Measurements from ENCODE around the gene FBN3. TPM values are rescaled to one million over a fixed set of nuclear protein-coding genes. Genes with fewer than 3 reads are reported as not detected.

The FBN3 gene
- polyA plus RNA-seq, 1 of the 3 experiments (the other 2 are of a cell fraction), result not detected

DNA sequence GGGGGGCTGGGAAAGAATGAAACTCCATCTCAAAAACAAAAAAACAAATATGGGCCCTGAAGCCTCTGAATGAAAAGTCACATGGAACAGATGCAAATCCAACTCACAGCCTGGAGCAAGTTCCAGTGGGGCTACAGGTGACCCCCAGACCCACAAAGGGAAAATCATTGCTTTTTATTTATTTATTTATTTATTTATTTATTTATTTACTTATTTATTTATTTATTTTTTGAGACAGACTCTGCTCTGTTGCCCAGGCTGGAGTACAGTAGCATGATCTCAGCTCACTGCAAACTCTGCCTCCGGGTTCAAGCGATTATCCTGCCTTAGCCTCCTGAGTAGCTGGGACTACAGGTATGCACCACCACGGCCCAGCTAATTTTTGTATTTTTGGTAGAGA is 110.2 kb downstream of the FBN3 start:
- H3F3A ChIP-seq (replicated peaks; ENCODE audit: insufficient read depth), result no peaks in the 10 kb centered on the region
- DNase-seq, result no peak
- CTCF ChIA-PET, result interaction anchor here (0.6 to 1.3 kb wide), 2 partner anchors 37 to 156 kb away, joined by 3 to 4 read pairs; no protein-coding TSS in a partner anchor
- no peaks in the 10 kb centered on the region for H3K79me2 ChIP-seq (ENCODE audit: insufficient read depth)
- POLR2A ChIA-PET, result no interaction called here
- no peak for TF ChIP-seq MEF2A (IDR thresholded peaks at IDR 0.05; ENCODE audit: borderline replicate concordance, low read depth)
- TF ChIP-seq RXRA (IDR thresholded peaks at IDR 0.05; ENCODE audit: borderline replicate concordance, low read depth), result no peak
- no peak for TF ChIP-seq SMC3 (IDR thresholded peaks at IDR 0.05; ENCODE audit: low read depth, low read length)
- no peak for TF ChIP-seq CTCF (IDR thresholded peaks at IDR 0.05)
- TF ChIP-seq RAD21 (IDR thresholded peaks at IDR 0.05; ENCODE audit: low read length), result no peak
- no peak for TF ChIP-seq NRF1 (IDR thresholded peaks at IDR 0.05; ENCODE audit: low read depth, low read length)
- no peak for TF ChIP-seq FOXM1 (IDR thresholded peaks at IDR 0.05; ENCODE audit: low read depth)
- no peak for TF ChIP-seq YY1 (IDR thresholded peaks at IDR 0.05; ENCODE audit: low read depth)
- WGBS (ENCODE audit: low lambda C conversion rate), result 90% methylated on average over 3 of the region's 3 CpGs
- H3K4me3 ChIP-seq (ENCODE audit: low read depth in 2 of 2, low read length in 1 of 2), result no peak overlapping the region
- no peak overlapping the region for H3K27ac ChIP-seq (ENCODE audit: low read depth in 2 of 2, low read length in 1 of 2)
- no peak overlapping the region for H2AFZ ChIP-seq (ENCODE audit: low read depth)
- no peaks in the 10 kb centered on the region for H3K9me3 ChIP-seq
- no peaks in the 10 kb centered on the region for H3K4me1 ChIP-seq (ENCODE audit: control insufficient read depth in 1 of 2, insufficient read depth in 2 of 2, low read depth in 1 of 2, low read length in 1 of 2)
- H3K4me2 ChIP-seq, result no peak overlapping the region
- H4K20me1 ChIP-seq (ENCODE audit: insufficient read depth), result no peaks in the 10 kb centered on the region
- peaks cover 8% of the 10 kb centered on the region; the same call in 1 of the 2 replicates for H3K27me3 ChIP-seq (ENCODE audit: insufficient read depth)
- no peaks in the 10 kb centered on the region for H3K9me2 ChIP-seq
- no peak overlapping the region for H3K9ac ChIP-seq
- H3K36me3 ChIP-seq (replicated peaks in 1 of 2; ENCODE audit: control insufficient read depth in 1 of 2, insufficient read depth in 2 of 2, low read length in 1 of 2), result no peaks in the 10 kb centered on the region

DNA sequence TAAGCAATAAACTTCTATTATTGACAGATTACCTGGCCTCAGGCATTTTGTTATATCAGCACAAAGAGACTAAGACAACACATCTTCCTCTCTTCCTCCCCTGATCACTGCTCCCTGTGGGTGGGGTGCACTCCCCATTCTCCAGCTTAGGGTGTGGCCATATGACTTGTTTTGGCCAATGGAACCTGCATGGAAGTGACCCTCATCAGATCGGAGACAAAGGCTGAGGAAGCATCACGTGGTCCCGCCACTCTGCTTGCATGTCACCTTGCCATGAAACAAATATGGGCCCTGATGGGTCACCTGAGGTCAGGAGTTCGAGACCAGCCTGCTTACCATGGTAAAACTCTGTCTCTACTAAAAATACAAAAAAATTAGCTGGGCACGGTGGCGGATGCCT is 110.6 kb downstream of the FBN3 start:
- H4K20me1 ChIP-seq (ENCODE audit: insufficient read depth), result no peaks in the 10 kb centered on the region
- no peaks in the 10 kb centered on the region for H3K9me3 ChIP-seq
- no peak overlapping the region for H2AFZ ChIP-seq (ENCODE audit: low read depth)
- no peaks in the 10 kb centered on the region for H3K9me2 ChIP-seq
- H3K79me2 ChIP-seq (ENCODE audit: insufficient read depth), result no peaks in the 10 kb centered on the region
- no peaks in the 10 kb centered on the region for H3K4me1 ChIP-seq (ENCODE audit: control insufficient read depth in 1 of 2, insufficient read depth in 2 of 2, low read depth in 1 of 2, low read length in 1 of 2)
- CTCF ChIA-PET, result interaction anchor here (0.6 kb wide), 1 partner anchor 156 kb away, joined by 3 read pairs; no protein-coding TSS in a partner anchor
- no peak overlapping the region for H3K4me2 ChIP-seq
- no peak overlapping the region for H3K27ac ChIP-seq (ENCODE audit: low read depth in 2 of 2, low read length in 1 of 2)
- WGBS (ENCODE audit: low lambda C conversion rate), result 47% methylated on average over 6 of the region's 6 CpGs
- peaks cover 8% of the 10 kb centered on the region; the same call in 1 of the 2 replicates for H3K27me3 ChIP-seq (ENCODE audit: insufficient read depth)
- H3K4me3 ChIP-seq (ENCODE audit: low read depth in 2 of 2, low read length in 1 of 2), result no peak overlapping the region
- POLR2A ChIA-PET, result no interaction called here
- H3K9ac ChIP-seq, result no peak overlapping the region
- TF ChIP-seq RAD21 (IDR thresholded peaks at IDR 0.05; ENCODE audit: low read length), result no peak
- no peak for TF ChIP-seq FOXM1 (IDR thresholded peaks at IDR 0.05; ENCODE audit: low read depth)
- TF ChIP-seq TEAD4 (IDR thresholded peaks at IDR 0.05; ENCODE audit: borderline replicate concordance, insufficient read depth), result no peak
- no peak for TF ChIP-seq NRF1 (IDR thresholded peaks at IDR 0.05; ENCODE audit: low read depth, low read length)
- TF ChIP-seq EZH2phosphoT487 (IDR thresholded peaks at IDR 0.05; ENCODE audit: borderline replicate concordance, low read depth), result no peak
- TF ChIP-seq FOSL2 (IDR thresholded peaks at IDR 0.05; ENCODE audit: borderline replicate concordance, low read depth), result no peak
- no peak for TF ChIP-seq ZBTB33 (IDR thresholded peaks at IDR 0.05; ENCODE audit: borderline replicate concordance, low read depth)
- TF ChIP-seq MEF2A (IDR thresholded peaks at IDR 0.05; ENCODE audit: borderline replicate concordance, low read depth), result no peak
- TF ChIP-seq, protein P1, sequence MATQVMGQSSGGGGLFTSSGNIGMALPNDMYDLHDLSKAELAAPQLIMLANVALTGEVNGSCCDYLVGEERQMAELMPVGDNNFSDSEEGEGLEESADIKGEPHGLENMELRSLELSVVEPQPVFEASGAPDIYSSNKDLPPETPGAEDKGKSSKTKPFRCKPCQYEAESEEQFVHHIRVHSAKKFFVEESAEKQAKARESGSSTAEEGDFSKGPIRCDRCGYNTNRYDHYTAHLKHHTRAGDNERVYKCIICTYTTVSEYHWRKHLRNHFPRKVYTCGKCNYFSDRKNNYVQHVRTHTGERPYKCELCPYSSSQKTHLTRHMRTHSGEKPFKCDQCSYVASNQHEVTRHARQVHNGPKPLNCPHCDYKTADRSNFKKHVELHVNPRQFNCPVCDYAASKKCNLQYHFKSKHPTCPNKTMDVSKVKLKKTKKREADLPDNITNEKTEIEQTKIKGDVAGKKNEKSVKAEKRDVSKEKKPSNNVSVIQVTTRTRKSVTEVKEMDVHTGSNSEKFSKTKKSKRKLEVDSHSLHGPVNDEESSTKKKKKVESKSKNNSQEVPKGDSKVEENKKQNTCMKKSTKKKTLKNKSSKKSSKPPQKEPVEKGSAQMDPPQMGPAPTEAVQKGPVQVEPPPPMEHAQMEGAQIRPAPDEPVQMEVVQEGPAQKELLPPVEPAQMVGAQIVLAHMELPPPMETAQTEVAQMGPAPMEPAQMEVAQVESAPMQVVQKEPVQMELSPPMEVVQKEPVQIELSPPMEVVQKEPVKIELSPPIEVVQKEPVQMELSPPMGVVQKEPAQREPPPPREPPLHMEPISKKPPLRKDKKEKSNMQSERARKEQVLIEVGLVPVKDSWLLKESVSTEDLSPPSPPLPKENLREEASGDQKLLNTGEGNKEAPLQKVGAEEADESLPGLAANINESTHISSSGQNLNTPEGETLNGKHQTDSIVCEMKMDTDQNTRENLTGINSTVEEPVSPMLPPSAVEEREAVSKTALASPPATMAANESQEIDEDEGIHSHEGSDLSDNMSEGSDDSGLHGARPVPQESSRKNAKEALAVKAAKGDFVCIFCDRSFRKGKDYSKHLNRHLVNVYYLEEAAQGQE (IDR thresholded peaks at IDR 0.05; ENCODE audit: low read depth, low read length), result no peak
- TF ChIP-seq TAF1 (IDR thresholded peaks at IDR 0.05; ENCODE audit: borderline replicate concordance, low read depth, low read length), result no peak
- TF ChIP-seq MAX (IDR thresholded peaks at IDR 0.05; ENCODE audit: low read depth), result no peak
- TF ChIP-seq EP300 (IDR thresholded peaks at IDR 0.05; ENCODE audit: borderline replicate concordance in 1 of 2, low read depth in 1 of 2, low read length in 1 of 2), result no peak
- TF ChIP-seq FOXJ3 (CRISPR knock-in tag; IDR thresholded peaks at IDR 0.05), result no peak
- no peak for TF ChIP-seq RXRA (IDR thresholded peaks at IDR 0.05; ENCODE audit: borderline replicate concordance, low read depth)
- TF ChIP-seq, protein P2, sequence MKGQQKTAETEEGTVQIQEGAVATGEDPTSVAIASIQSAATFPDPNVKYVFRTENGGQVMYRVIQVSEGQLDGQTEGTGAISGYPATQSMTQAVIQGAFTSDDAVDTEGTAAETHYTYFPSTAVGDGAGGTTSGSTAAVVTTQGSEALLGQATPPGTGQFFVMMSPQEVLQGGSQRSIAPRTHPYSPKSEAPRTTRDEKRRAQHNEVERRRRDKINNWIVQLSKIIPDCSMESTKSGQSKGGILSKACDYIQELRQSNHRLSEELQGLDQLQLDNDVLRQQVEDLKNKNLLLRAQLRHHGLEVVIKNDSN (IDR thresholded peaks at IDR 0.05; ENCODE audit: borderline replicate concordance, low read depth), result no peak
- H3F3A ChIP-seq (replicated peaks; ENCODE audit: insufficient read depth), result no peaks in the 10 kb centered on the region
- no peak for DNase-seq
- no peaks in the 10 kb centered on the region for H3K36me3 ChIP-seq (replicated peaks in 1 of 2; ENCODE audit: control insufficient read depth in 1 of 2, insufficient read depth in 2 of 2, low read length in 1 of 2)
